NCI-H345 (cell line): ENCODE data around the gene CMTM7.
"Not testable (repeated sequence)": the region's sequence is repeated elsewhere in the genome, so short reads cannot be mapped to it uniquely, and the experiment has no call there.

ENCODE experiments used
- DNase-seq: peaks from one replicate; lab custom pipeline; 2025; lab: John Stamatoyannopoulos, UW

The CMTM7 gene

DNA sequence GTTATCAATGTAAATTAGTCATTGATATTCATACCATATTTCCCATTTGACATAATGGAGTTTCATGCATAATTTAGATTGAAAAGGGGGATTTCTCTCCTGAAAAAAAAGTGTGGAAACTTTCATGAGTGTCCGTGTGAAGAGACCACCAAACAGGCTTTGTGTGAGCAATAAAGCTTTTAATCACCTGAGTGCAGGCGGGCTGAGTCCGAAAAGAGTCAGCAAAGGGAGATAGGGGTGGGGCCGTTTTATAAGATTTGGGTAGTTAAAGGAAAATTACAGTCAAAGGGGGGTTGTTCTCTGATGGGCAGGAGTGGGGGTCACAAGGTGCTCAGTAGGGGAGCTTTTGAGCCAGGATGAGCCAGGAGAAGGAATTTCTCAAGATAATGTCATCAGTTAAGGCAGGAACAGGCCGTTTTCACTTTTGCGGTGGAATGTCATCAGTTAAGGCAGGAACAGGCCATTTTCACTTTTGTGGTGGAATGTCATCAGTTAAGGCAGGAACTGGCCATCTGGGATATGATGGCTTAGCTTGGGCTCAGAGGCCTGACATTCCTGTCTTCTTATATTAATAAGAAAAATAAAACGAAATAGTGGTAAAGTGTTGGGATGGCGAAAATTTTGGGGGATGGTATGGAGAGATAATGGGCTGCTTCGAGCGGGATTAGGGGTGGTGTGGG lies 69.3 kb downstream of the CMTM7 start:
- not testable (repeated sequence) for DNase-seq

DNA sequence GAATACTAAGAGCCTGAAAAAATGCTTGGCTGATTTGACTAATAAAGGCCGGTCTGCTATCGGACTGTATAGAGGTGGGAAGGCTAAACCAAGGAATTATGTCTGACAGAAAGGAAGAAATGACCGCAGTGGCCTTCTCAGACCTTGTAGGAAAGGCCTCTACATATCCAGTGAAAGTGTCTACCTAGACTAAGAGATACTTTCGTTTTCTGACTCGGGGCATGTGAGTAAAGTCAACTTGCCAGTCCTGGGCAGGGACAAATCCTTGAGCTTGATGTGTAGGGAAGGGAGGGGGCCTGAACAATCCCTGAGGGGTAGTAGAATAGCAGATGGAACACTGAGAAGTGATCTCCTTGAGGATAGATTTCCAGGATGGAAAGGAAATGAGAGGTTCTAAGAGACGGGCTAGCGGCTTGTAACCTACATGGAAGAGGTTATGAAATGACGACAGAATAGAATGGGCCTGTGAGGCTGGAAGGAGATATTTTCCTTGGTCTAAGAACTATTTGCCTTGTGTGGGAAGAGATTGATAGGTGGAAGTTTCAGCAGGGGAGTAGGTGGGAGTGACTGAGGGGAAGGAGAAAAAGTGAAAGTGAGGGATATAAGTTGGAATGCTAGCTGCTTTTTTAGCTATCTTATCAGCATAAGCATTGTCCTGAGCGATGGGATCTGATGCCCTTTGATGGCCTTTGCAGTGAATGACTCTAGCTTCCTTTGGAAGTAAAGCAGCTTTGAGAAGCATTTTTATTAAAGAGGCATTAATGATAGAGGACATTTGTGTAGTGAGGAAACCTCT lies 70.7 kb downstream of the CMTM7 start:
- not testable (repeated sequence) for DNase-seq

DNA sequence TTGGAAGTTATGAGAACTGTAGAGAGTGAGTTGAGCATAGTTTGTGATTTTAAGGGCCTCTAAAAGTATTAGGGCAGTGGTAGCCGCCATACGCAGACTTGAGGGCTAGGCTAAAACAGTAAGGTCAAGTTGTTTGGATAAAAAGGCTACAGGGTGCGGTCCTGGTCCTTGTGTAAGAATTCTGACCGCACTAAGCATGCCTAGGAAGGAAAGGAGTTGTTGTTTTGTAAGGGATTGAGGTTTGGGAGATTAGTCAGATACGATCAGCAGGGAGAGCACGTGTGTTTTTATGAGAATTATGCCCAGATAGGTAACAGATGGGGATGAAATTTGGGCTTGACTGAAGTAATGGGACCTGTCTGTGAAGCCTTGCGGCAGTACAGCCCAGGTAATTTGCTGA lies 71.8 kb downstream of the CMTM7 start:
- DNase-seq = not testable (repeated sequence)

DNA sequence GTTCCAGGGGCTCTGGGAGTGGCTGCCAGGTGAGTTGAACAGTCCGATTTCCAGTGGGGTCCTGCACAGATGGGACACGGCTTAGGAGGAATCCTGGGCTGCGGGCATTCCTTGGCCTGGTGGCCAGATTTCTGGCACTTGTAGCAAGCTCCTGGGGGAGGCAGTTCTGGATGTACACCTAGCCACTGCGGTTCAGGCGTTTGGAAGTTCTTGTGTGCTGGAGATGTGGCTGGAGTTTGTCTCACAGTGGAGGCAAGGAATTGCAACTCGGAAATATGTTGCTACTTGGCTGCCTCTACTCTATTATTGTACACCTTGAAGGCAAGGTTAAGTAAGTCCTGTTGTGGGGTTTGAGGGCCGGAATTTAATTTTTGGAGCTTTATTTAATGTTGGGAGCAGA lies 73.1 kb downstream of the CMTM7 start:
- DNase-seq = not testable (repeated sequence)

DNA sequence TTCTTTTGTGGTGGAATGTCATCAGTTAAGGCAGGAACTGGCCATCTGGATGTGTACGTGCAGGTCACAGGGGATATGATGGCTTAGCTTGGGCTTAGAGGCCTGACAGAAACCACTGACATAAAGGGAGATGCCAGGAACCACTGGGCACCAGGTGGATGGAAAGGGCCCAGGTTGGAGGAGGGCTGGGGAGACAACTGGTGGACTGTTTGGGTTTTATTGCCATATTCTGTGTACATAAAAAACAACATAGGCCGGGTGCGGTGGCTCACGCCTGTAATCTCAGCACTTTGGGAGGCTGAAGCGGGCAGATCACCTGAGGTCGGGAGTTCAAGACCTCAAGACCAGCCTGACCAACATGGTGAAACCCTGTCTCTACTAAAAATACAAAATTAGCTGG lies 75.2 kb downstream of the CMTM7 start:
- DNase-seq = not testable (repeated sequence)

DNA sequence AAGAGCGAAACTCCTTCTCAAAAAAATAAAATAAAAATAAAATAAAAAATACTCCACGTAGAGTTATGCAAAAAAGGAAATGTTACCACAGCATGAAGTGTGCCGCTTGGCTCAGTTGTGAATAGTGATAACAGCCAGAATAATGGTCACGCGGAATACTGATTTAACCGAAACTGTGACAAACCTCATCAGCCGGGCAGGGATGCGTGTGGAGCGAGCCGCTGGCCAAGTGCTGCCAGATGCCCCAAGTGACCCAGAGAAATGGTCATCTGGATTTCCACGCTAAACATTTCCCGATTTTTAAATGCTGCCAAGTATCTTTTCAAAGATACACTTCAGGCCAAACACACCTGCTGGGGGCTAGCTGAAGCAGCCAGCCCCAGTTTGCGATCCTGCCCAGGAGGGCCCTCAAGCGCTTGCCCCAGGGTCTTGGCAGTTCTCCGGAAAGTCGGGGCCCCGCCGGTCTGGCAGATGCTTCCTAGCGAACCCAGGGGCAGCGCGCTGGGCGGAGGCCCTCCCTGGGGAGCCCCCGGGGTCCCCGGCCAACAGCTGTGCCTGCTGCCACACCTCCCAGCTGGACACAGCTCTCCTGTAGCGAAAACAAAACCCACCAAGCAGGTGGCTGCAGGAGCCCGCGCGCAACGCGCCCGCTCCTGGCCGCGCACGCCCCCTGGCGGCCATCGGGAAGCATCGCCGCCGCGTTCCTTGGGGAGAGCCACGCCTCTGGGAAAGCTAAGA lies 75.8 kb downstream of the CMTM7 start:
- DNase-seq = peak; percentile 61

DNA sequence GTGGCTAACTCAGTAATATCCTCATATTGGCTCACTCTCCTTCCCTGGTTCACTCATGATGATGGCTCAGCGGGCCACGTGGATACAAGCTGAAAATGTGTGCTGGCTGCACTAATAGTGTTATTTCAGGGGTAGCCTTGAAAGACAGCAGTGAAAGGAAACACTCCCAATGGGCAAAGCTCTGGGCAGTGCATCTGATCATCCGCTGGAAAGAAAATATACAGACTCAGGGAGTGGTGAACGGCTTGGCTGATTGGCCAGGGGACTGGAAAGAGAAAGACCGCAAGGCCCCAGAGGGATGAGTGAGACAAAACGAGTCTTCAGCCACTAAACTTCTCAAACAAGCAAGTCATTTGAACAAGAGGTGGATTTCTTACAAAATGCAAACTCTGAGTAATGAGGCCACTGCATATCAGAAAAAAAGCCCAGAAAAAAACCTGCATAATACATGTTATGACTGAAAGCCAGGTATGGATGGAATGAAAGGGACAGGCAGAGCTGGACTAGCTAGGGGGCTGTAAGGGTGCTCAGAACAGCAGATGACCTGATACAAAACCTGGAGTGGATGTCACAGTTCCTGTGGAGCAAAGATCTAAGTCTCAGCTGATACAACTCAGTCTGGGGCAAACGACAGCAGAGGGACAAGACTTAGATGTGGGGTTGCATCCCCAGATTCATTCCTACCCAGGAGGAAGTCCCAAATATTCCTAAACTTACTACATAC lies 77.7 kb downstream of the CMTM7 start:
- no peak for DNase-seq

DNA sequence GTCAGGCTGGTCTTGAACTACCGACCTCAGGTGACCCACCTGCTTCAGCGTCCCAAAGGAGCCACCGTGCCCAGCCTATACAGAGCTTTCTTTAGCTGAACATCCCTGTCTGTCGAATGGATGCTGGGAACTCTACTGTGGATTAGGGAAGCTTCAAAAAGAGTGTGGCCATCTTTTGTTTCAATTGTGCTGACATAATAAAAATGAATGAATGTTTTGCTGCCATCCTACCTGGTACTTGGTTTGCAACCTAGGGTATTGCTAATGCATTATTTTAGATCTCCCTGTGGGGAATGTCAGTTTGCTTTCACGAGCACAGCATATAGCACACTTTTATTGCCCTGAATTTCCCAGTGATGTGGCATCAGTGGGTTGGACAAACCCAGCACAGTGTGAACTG lies 78.7 kb downstream of the CMTM7 start:
- DNase-seq = no peak

DNA sequence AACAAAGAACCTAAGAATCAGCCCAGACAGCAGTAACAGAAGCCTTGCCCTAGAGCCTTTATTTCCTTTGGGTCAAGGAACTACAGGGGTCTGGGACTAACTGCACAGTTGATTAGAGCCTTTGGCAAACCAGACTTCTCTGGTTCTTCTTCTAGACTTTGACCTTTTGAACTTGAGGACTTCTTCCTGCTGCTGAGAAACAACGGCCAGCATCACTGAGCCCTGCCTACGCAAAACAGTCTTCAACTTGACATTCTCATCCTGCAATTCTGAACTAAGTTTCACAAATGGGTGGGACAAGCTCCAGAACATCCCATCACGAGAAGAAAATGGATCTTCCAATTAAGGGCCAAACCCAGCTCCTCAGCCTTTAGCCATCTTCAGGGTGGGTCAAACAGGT lies 79.6 kb downstream of the CMTM7 start:
- DNase-seq = no peak

DNA sequence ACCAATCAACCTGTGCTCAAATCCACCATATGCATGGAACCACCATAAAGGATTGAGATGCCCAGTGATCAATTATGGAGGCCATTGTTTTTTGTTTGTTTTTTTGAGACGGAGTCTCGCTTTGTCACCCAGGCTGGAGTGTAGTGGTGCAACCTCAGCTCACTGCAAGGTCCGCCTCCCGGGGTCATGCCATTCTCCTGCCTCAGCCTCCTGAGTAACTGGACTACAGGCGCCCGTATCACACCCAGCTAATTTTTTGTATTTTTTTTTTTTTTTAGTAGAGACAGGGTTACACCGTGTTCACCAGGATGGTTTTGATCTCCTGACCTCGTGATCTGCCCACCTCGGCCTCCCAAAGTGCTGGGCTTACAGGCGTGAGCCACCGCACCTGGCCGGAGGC lies 80.5 kb downstream of the CMTM7 start:
- DNase-seq = not testable (repeated sequence)

DNA sequence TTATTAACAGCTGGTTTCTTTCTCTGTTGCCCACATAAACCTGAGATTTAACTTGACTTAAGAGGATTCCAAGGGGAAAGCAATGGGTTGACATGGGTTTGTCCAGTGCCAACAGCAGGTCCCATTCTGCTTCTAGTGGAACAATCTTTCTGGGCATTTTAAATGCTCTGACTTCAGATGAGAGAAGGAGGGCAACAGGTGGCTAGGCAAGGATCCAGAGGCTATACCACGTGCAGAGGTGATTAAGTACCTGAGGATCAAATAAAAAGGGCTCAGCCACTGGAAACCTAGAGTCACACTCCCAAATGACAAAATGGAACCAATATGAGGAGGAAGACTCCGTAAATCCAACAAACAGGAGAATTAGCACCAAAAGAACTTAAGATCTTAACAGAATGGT lies 82.5 kb downstream of the CMTM7 start:
- no peak for DNase-seq

DNA sequence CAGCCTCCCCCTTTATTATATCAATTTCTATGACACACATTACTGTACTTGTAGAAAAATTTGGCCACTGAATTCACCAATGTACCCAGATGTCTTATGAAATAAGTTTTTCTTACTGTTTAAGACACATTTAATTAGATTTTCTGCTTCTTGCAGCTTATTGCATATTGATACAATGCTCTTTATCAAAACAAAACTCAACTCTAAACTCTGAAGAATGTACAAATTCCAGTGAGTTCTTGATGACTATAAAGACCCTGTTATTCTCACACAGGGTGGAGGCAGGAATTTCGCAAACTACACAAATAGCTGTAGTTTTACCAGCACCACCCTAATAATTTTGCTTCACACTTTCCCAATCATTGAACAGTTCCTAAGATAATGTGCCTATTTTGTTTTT lies 89.0 kb downstream of the CMTM7 start:
- DNase-seq = no peak

DNA sequence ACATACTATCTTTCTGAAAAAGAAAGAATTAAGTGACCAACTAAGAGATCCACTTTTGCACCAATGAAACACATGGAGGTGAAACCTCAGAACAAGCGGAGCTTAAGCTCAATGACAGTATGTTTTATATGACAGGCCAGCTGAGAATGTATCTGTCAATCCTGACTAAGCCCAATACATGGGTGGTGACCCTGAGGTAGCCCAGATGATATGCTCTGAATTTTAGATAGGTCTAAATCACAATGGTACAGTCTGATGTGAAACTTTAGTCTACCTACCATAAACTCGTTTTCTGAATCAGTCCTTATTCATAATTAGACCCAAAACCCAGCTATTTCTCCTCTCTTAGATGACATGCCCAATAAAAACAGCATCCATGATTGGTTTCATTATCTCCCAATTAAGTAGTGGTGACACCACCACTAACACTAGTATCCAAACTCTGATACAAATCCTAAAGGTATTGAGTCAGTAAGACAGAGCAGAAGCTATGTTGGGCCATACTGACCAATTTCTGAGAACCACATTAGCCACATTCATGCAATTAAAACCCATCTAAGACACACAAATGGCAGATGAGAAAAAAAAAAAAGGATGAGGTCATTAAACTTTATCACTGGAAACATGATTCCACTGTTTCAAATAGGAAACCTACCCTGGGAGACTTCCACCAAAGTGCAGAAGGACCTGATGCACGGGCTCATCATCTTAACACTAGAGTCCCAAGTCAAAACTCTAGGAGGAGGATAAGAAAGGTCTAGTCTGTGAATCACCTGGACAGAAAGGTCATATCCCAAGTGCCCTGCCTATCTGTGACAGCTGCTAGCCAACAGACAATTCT lies 90.4 kb downstream of the CMTM7 start:
- DNase-seq = no peak

DNA sequence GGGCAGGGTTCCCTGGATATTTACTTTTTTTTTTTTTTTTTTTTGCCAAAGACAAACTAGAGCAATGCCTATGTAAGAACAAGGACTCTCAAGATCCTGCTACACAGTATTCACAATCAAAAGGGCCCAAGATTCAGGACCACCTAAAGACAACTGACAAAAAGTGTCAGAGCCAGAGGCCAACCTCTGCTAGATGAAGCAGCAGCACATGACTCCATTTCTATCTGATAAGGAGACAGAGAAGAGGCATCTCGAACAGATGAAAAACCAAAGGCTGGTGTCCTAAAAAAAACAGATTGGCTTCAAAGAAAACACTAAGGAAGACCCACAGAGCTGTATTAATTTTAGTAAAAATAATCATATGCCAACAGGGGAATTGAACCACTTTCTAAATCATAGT lies 91.0 kb downstream of the CMTM7 start:
- DNase-seq = no peak

DNA sequence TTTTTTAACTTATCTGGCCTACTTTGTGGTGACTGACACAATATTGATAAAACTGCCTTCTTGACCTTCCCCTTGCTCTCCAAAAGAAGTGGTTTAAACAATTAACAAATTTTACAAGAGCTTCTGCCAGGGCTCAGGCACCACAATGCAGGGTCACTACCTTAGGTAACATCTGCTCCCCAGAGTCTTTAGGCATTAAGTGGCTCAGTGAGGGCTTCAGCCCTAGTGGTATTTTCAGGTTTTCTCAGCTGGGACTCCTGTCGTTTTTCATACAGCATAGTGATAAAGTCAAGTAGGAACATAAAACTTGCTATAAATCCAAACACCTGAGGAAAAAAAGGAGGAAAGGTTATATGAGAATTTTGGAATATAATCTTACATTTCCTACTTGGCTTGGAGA lies 92.1 kb downstream of the CMTM7 start:
- DNase-seq = no peak

DNA sequence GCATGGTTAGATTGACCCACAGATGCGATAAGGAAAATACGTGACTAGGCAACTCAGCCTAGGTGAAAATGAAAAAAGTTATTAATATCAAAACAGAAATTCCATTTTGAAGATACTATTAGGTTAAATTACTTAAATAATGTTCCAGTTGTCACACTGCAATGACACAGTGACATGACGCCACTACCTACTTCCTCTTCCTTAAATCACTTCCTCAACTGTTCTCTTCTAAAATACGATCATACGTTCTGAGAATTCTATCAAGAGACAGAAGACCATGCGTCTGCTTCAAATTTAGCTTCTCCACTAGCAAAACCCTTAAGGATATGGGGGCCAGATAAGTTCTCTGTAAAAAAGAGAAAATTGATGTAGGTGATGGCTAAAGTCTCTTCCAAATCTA lies 92.8 kb downstream of the CMTM7 start:
- DNase-seq = no peak

DNA sequence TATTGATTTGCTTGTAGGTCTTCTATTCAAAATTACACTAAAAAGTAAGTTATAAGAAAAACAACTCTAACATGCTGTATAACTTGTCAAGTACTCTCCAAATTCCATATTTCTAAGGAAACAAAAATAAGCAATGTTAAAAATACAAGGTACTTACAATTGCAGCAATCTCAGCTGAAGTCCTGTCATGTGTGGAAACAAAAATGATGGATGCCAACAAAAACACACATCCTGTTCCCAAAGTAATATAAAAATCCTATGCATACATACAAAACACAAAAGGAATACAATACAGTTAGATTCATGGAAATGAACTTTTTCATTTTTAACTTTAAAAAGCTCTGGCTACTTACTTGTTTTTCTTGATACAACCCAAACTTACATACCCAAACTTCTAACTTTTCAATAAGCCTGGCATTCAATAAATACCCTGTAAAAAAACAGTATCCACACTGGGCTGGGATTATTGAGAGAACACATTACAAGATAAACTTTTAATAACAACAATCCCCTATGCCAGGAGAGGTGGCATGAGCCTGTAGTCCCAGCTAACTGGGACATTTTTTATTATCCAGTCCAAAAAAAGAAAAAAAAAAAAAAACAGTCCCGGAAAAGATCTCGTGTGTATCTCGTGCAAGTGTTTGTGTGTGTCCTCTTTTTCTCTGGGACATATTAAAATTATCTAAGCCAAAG lies 96.3 kb downstream of the CMTM7 start:
- no peak for DNase-seq

DNA sequence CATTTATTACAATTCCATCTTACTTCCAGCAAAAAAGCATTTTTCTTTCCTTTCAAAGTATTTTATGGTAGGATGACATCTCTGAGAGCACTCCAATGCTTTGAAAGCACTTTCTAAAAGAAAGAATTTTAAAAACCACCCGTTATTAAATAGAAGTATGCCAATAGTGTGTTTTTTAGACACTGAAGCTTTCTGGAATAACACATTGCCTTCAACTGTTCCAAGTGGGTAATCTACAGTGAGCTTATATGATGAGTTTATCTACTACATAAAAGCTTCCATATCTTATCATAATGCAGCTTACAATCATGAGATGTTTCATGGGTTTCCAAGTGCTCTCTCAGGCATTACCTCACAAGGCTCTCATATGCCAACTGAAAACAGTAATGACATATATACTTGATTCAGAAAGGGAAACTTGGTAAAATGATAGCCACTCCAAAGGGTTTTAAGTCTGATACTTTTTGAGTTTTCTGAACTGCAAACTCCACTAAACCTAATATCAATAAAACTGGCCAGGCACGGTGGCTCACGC lies 96.9 kb downstream of the CMTM7 start:
- no peak for DNase-seq

DNA sequence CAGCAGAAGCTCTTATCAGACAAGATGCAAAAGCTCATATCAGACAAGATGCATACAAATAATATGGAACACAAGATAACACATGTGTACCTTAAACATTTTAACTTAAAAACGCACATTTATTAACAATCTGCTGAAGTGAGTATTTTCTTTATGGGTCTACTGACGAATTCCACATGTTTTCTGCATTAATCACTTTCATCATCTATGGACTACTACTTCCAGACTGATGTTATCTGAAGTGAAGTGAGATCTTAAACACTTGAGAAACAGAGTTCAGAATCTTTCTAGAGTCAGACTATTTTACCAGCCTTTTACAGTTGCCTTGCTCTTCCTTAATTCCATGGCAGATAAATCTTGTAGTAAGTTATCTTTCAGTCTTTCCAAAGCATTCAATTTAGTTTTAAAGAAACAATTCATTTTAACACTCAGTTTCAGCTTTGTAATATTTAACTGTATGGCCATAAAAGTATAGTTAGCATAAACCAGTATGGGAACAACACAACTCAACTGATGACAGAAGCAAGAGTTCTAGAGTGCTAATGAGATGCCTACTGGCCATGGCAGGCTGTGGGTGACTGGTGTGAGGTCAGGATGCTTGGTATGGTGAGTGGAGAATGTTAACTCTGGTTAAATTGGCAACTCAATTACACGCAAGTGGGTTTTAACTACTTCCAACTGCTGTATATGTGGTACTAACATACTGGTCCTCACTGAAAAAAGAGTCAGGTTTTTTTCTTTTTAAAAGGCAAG lies 101.2 kb downstream of the CMTM7 start:
- no peak for DNase-seq
